SJCRH30 (cell line): ENCODE data around the gene CSRP1. TPM values are rescaled to one million over a fixed set of nuclear protein-coding genes. Genes with fewer than 3 reads are reported as not detected.

Experiments used
- DNase-seq, 2 experiments: peaks; one replicate each; pipeline ENCODE4 v3.0.0-alpha.2; 2015 to 2020
- H3K27ac ChIP-seq: fragments of 250-450 bp; sonication (Bioruptor Pico); 2 replicates; pipeline ENCODE4 v1.5.1; 2020; ENCODE audit warnings: mild to moderate bottlenecking, moderate library complexity
- H3K27me3 ChIP-seq: fragments of 250-450 bp; sonication (Bioruptor Pico); 2 replicates; pipeline ENCODE4 v1.5.1; 2020; ENCODE audit warnings: mild to moderate bottlenecking, moderate library complexity
- H3K36me3 ChIP-seq: fragments of 250-450 bp; sonication (Bioruptor Pico); 2 replicates; pipeline ENCODE4 v1.5.1; 2020; ENCODE audit warnings: mild to moderate bottlenecking, moderate library complexity
- H3K4me1 ChIP-seq: fragments of 250-450 bp; sonication (Bioruptor Pico); 2 replicates; pipeline ENCODE4 v1.5.1; 2020; ENCODE audit warnings: mild to moderate bottlenecking, moderate library complexity
- H3K4me3 ChIP-seq: fragments of 250-450 bp; sonication (Bioruptor Pico); 2 replicates; pipeline ENCODE4 v1.5.1; 2020; ENCODE audit warnings: mild to moderate bottlenecking, moderate library complexity
- H3K9me3 ChIP-seq: fragments of 250-450 bp; sonication (Bioruptor Pico); replicated peaks from 2 replicates; pipeline ENCODE4 v1.5.1; 2020; ENCODE audit warnings: mild to moderate bottlenecking, moderate library complexity
- total RNA-seq: library from RNA; depleted of rRNA; stranded (reverse); fragments of >200 nt; shearing (Covaris generic); gene quantifications from 2 replicates; pipeline ENCODE4 v1.2.3, GENCODE V29; 2014

The CSRP1 gene
- total RNA-seq, 1 experiment from 2014 or later, result 84.6 TPM

GRCh38 chr1:201459775-201460174 is 47.1 kb downstream of the CSRP1 start:
- Histone ChIP-seq H3K27me3 (no peaks in the 10 kb centered on the region), H3K9me3 (no peaks in the 10 kb centered on the region), H3K4me3 (no peak overlapping the region), H3K4me1 (peaks cover 60% of the 10 kb centered on the region), H3K36me3 (peaks cover 5% of the 10 kb centered on the region; the same call in 1 of the 2 replicates), H3K27ac (no peak overlapping the region)
- no peak for DNase-seq

- Histone ChIP-seq H3K27me3 (no peaks in the 10 kb centered on the region), H3K4me3 (no peak overlapping the region), H3K36me3 (0 out of 2 replicates have a peak, but pooled peaks cover under 1% of the 10 kb centered on the region), H3K9me3 (no peaks in the 10 kb centered on the region), H3K4me1 (peaks cover 65% of the 10 kb centered on the region), H3K27ac (no peak overlapping the region)
- no peak for DNase-seq
Observed at GRCh38 chr1:201459052-201459451, 47.9 kb downstream of the CSRP1 start.

- Histone ChIP-seq H3K4me1 (peaks cover 56% of the 10 kb centered on the region), H3K27ac (peak overlapping the region; percentile 61; the same call in 1 of the 2 replicates), H3K4me3 (no peak overlapping the region), H3K36me3 (no peaks in the 10 kb centered on the region), H3K27me3 (no peaks in the 10 kb centered on the region), H3K9me3 (no peaks in the 10 kb centered on the region)
- DNase-seq, result no peak
Observed at GRCh38 chr1:201457508-201457960, 49.4 kb downstream of the CSRP1 start.

- DNase-seq, result peak; percentile 77 to 78
- Histone ChIP-seq H3K4me1 (peaks cover 52% of the 10 kb centered on the region), H3K9me3 (no peaks in the 10 kb centered on the region)
Observed at GRCh38 chr1:201456499-201457309, 50.2 kb downstream of the CSRP1 start.

GRCh38 chr1:201455098-201455497 is 51.8 kb downstream of the CSRP1 start:
- no peaks in the 10 kb centered on the region for H3K27me3 ChIP-seq
- no peak for DNase-seq
- no peaks in the 10 kb centered on the region for H3K9me3 ChIP-seq
- no peak overlapping the region for H3K4me3 ChIP-seq
- no peaks in the 10 kb centered on the region for H3K36me3 ChIP-seq
- H3K27ac ChIP-seq, result no peak overlapping the region
- peaks cover 48% of the 10 kb centered on the region for H3K4me1 ChIP-seq

More at GRCh38 chr1:201456499-201457309, 50.2 kb downstream of the CSRP1 start:
- Histone ChIP-seq H3K36me3 (no peaks in the 10 kb centered on the region), H3K4me3 (no peak overlapping the region), H3K27me3 (no peaks in the 10 kb centered on the region), H3K27ac (peak overlapping the region; percentile 61)

- H3K4me1 ChIP-seq, result peaks cover 50% of the 10 kb centered on the region
- no peak overlapping the region for H3K4me3 ChIP-seq
- H3K9me3 ChIP-seq, result no peaks in the 10 kb centered on the region
- H3K27ac ChIP-seq, result no peak overlapping the region
- DNase-seq, result no peak
- no peaks in the 10 kb centered on the region for H3K36me3 ChIP-seq
- H3K27me3 ChIP-seq, result no peaks in the 10 kb centered on the region
Observed at GRCh38 chr1:201454608-201455007, 52.3 kb downstream of the CSRP1 start.

GRCh38 chr1:201452866-201453265 is 54.1 kb downstream of the CSRP1 start:
- Histone ChIP-seq H3K9me3 (no peaks in the 10 kb centered on the region), H3K36me3 (no peaks in the 10 kb centered on the region), H3K27me3 (no peaks in the 10 kb centered on the region), H3K4me1 (peaks cover 63% of the 10 kb centered on the region), H3K4me3 (no peak overlapping the region), H3K27ac (no peak overlapping the region)
- no peak for DNase-seq

GRCh38 chr1:201450721-201451291 is 56.1 kb downstream of the CSRP1 start:
- Histone ChIP-seq H3K9me3 (no peaks in the 10 kb centered on the region), H3K36me3 (no peaks in the 10 kb centered on the region), H3K27me3 (no peaks in the 10 kb centered on the region), H3K4me1 (peaks cover 48% of the 10 kb centered on the region), H3K4me3 (no peak overlapping the region), H3K27ac (peak overlapping the region; percentile 78)
- DNase-seq, result peak; percentile 100

GRCh38 chr1:201448990-201449389 is 57.9 kb downstream of the CSRP1 start:
- H3K27me3 ChIP-seq, result no peaks in the 10 kb centered on the region
- no peaks in the 10 kb centered on the region for H3K9me3 ChIP-seq
- H3K4me1 ChIP-seq, result peaks cover 42% of the 10 kb centered on the region
- no peaks in the 10 kb centered on the region for H3K36me3 ChIP-seq
- H3K27ac ChIP-seq, result peak overlapping the region; percentile 78
- H3K4me3 ChIP-seq, result no peak overlapping the region
- DNase-seq, result peak; percentile 51 to 67

GRCh38 chr1:201447903-201448871 is 58.7 kb downstream of the CSRP1 start:
- Histone ChIP-seq H3K4me1 (peaks cover 42% of the 10 kb centered on the region), H3K9me3 (no peaks in the 10 kb centered on the region), H3K27ac (peak overlapping the region; percentile 78), H3K27me3 (no peaks in the 10 kb centered on the region), H3K36me3 (no peaks in the 10 kb centered on the region), H3K4me3 (no peak overlapping the region)
- DNase-seq, result peak; percentile 95 to 97

GRCh38 chr1:201445310-201445709 is 61.6 kb downstream of the CSRP1 start:
- Histone ChIP-seq H3K4me1 (peaks cover 29% of the 10 kb centered on the region), H3K4me3 (no peak overlapping the region), H3K36me3 (no peaks in the 10 kb centered on the region), H3K27me3 (no peaks in the 10 kb centered on the region; the same call in 1 of the 2 replicates), H3K9me3 (0 out of 2 replicates have a peak, but pooled peaks cover 3% of the 10 kb centered on the region), H3K27ac (no peak overlapping the region)
- DNase-seq, result no peak

GRCh38 chr1:201444792-201445191 is 62.1 kb downstream of the CSRP1 start:
- Histone ChIP-seq H3K36me3 (no peaks in the 10 kb centered on the region), H3K27ac (no peak overlapping the region), H3K4me1 (peaks cover 23% of the 10 kb centered on the region), H3K4me3 (no peak overlapping the region), H3K27me3 (no peaks in the 10 kb centered on the region; the same call in 1 of the 2 replicates), H3K9me3 (0 out of 2 replicates have a peak, but pooled peaks cover 3% of the 10 kb centered on the region)
- peak in 1 of 2 experiments; percentile 50 for DNase-seq

GRCh38 chr1:201443747-201444146 is 63.2 kb downstream of the CSRP1 start:
- Histone ChIP-seq H3K36me3 (no peaks in the 10 kb centered on the region), H3K4me1 (peaks cover 13% of the 10 kb centered on the region), H3K4me3 (no peak overlapping the region), H3K27me3 (no peaks in the 10 kb centered on the region; the same call in 1 of the 2 replicates), H3K27ac (no peak overlapping the region), H3K9me3 (0 out of 2 replicates have a peak, but pooled peaks cover 3% of the 10 kb centered on the region)
- DNase-seq, result no peak

- 0 out of 2 replicates have a peak, but pooled peaks cover 3% of the 10 kb centered on the region for H3K9me3 ChIP-seq
- no peaks in the 10 kb centered on the region for H3K27me3 ChIP-seq
- DNase-seq, result no peak
- no peak overlapping the region for H3K4me3 ChIP-seq
- H3K4me1 ChIP-seq, result peaks cover 18% of the 10 kb centered on the region
- no peaks in the 10 kb centered on the region for H3K36me3 ChIP-seq
- H3K27ac ChIP-seq, result no peak overlapping the region
Observed at GRCh38 chr1:201436969-201437368, 70.0 kb downstream of the CSRP1 start.
